ENCODE data around the gene CNTNAP2.
"Not testable (repeated sequence)": the region's sequence is repeated elsewhere in the genome, so short reads cannot be mapped to it uniquely, and the experiment has no call there.

DNA sequence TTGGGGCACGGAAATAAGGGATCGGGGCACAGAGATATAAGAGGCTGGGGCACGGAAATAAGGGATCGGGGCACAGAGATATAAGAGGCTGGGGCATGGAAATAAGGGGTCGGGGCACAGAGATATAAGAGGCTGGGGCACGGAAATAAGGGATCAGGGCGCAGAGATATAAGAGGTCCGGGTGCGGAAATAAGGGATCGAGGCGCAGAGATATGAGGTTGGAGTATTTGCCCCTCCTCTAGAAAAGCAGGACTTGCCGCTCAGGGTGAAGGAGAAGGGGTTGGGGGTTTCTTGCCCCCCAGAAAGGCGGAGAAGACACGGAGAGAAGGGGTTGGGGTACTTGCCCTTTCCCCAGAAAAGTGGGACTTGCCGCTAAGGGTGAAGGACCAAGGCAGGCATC lies 131.4 kb downstream of the CNTNAP2 start:
- TF ChIP-seq, protein P1, sequence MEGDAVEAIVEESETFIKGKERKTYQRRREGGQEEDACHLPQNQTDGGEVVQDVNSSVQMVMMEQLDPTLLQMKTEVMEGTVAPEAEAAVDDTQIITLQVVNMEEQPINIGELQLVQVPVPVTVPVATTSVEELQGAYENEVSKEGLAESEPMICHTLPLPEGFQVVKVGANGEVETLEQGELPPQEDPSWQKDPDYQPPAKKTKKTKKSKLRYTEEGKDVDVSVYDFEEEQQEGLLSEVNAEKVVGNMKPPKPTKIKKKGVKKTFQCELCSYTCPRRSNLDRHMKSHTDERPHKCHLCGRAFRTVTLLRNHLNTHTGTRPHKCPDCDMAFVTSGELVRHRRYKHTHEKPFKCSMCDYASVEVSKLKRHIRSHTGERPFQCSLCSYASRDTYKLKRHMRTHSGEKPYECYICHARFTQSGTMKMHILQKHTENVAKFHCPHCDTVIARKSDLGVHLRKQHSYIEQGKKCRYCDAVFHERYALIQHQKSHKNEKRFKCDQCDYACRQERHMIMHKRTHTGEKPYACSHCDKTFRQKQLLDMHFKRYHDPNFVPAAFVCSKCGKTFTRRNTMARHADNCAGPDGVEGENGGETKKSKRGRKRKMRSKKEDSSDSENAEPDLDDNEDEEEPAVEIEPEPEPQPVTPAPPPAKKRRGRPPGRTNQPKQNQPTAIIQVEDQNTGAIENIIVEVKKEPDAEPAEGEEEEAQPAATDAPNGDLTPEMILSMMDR (IDR thresholded peaks at IDR 0.05): not testable (repeated sequence)
- not testable (repeated sequence) for TF ChIP-seq POLR2A (IDR thresholded peaks at IDR 0.05)
